K562 (cell line): Measurements from ENCODE around the gene MAPK1IP1L. TPM values are rescaled to one million over a fixed set of nuclear protein-coding genes. Genes with fewer than 3 reads are reported as not detected.
A peak's percentile ranks its signal among the peaks of the same experiment; 100 is the strongest.

ENCODE experiments used
- ATAC-seq: fragments of 200-7000 bp; cut with Tn5 transposase; 3 replicates; pipeline ENCODE4 v1.9.1; 2020; ENCODE audit warnings: moderate library complexity
- BruUV-seq: library from RNA; stranded (reverse); fragments of 400-500 nt; replicated peaks from 2 replicates; lab custom pipeline; 2021; lab: Mats Ljungman, UMichigan
- CTCF ChIA-PET: fragments of 300-600 bp; formaldehyde crosslinking; extraction: SDS; loops from one replicate; lab custom pipeline; 2021; ENCODE audit warnings: low intra/inter-chr PET ratio; lab: Yijun Ruan, JAX
- POLR2A ChIA-PET: fragments of 300-600, 350-650 bp; sonication (Branson Sonifier 250); formaldehyde crosslinking; extraction: SDS; loops from one replicate; lab custom pipeline; 2021; ENCODE audit warnings: antibody characterized with exemption, inconsistent platforms; lab: Yijun Ruan, JAX
- DNase-seq, 4 experiments: peaks; one replicate each; pipeline versions ENCODE4 v3.0.0 to v3.0.0-alpha.2; 2011 to 2018; ENCODE audit warnings: low spot score in 3 of 4, mixed read lengths in 3 of 4; ENCODE audit errors: extremely low read depth in 1 of 4
- FAIRE-seq: peaks from 2 replicates; lab custom pipeline; 2011; peaks lifted over from hg19 to GRCh38; lab: Jason Lieb, UNC
- H2AFZ ChIP-seq: 2 replicates; pipeline ENCODE4 v1.6.0; 2011; ENCODE audit warnings: low read depth, low read length, control low read depth, inconsistent platforms
- H3K27ac ChIP-seq: fragments of 200-600 bp; 3 replicates; pipeline ENCODE4 v1.8.0; 2011; ENCODE audit warnings: low read depth, mild to moderate bottlenecking, control low read depth, inconsistent platforms, low read length, moderate library complexity, mixed read lengths; ENCODE audit errors: extremely low read depth
- H3K27me3 ChIP-seq, 2 experiments: fragments of 300-600 bp in 1 of 2; 2 replicates in 1 of 2; 3 replicates in 1 of 2; pipeline versions ENCODE4 v1.6.0 to v1.8.0; 2011; ENCODE audit warnings: inconsistent platforms in 2 of 2, low read length in 2 of 2, mild to moderate bottlenecking in 1 of 2, mixed read lengths in 1 of 2, moderate library complexity in 1 of 2; ENCODE audit not compliant: control insufficient read depth in 2 of 2, insufficient read depth in 2 of 2
- H3K36me3 ChIP-seq: fragments of 300-600 bp; 3 replicates; pipeline ENCODE4 v1.8.0; 2011; ENCODE audit warnings: mild to moderate bottlenecking, low read length, inconsistent platforms; ENCODE audit not compliant: control insufficient read depth, insufficient read depth
- H3K4me1 ChIP-seq, 2 experiments: fragments of 200-600 bp in 1 of 2; replicated peaks in 1 of 2; 2 replicates in 1 of 2; 3 replicates in 1 of 2; pipeline versions ENCODE4 v1.5.1 to v1.8.0; 2011; ENCODE audit warnings: inconsistent platforms in 2 of 2, low read length in 2 of 2, mild to moderate bottlenecking in 1 of 2, mixed read lengths in 1 of 2, moderate library complexity in 1 of 2; ENCODE audit not compliant: control insufficient read depth in 2 of 2, insufficient read depth in 2 of 2
- H3K4me2 ChIP-seq: 2 replicates; pipeline ENCODE4 v1.6.1; 2011; ENCODE audit warnings: low read length, control low read depth, inconsistent platforms, mixed read lengths; ENCODE audit not compliant: insufficient read depth
- H3K4me3 ChIP-seq: fragments of 200-600 bp; sonication (generic), shearing (Covaris generic); 2 replicates; pipeline ENCODE4 v1.5.1; 2016; ENCODE audit warnings: control low read depth, inconsistent platforms
- H3K79me2 ChIP-seq: fragments of 200-600 bp; 3 replicates; pipeline ENCODE4 v1.8.0; 2011; ENCODE audit warnings: low read length, inconsistent platforms; ENCODE audit not compliant: control insufficient read depth, insufficient read depth
- H3K9ac ChIP-seq, 2 experiments: 2 replicates each; pipeline versions ENCODE4 v1.6.0 to v1.6.1; 2011; ENCODE audit warnings: low read depth in 2 of 2, low read length in 2 of 2, control low read depth in 1 of 2, inconsistent platforms in 1 of 2, mild to moderate bottlenecking in 1 of 2, mixed read lengths in 1 of 2; ENCODE audit not compliant: insufficient read depth in 1 of 2
- H3K9me1 ChIP-seq: one replicate; pipeline ENCODE4 v1.6.0; 2011; ENCODE audit warnings: inconsistent platforms, mild to moderate bottlenecking, low read length, moderate library complexity; ENCODE audit not compliant: control insufficient read depth, insufficient read depth
- H3K9me3 ChIP-seq: replicated peaks from 2 replicates; pipeline ENCODE4 v1.5.1; 2011; ENCODE audit warnings: low read depth, low read length, inconsistent platforms; ENCODE audit not compliant: control insufficient read depth, insufficient read depth
- H4K20me1 ChIP-seq: replicated peaks from 2 replicates; pipeline ENCODE4 v1.6.1; 2011; ENCODE audit warnings: low read length, inconsistent platforms, mixed read lengths; ENCODE audit not compliant: control insufficient read depth, insufficient read depth
- GATA2 ChIP-seq: sonication (generic); formaldehyde crosslinking; IDR thresholded peaks from 2 replicates; pipeline ENCODE4 v1.4.0; 2020; ENCODE audit warnings: mild to moderate bottlenecking, missing genetic modification reagents
- PHTF2 ChIP-seq: fragments of 250-450 bp; sonication (Bioruptor Pico); IDR thresholded peaks from 2 replicates; pipeline ENCODE4 v1.5.0; 2021; ENCODE audit warnings: mild to moderate bottlenecking
- ZNF584 ChIP-seq: fragments of 200-800 bp; sonication (Bioruptor generic); IDR thresholded peaks from 2 replicates; pipeline ENCODE4 v1.6.1; 2016; ENCODE audit warnings: low read depth, mild to moderate bottlenecking, missing genetic modification characterization, missing compliant biosample characterization
- ZNF609 ChIP-seq: sonication (generic); formaldehyde crosslinking; IDR thresholded peaks from 2 replicates; pipeline ENCODE4 v1.8.1; 2023; ENCODE audit warnings: missing genetic modification reagents, mild to moderate bottlenecking, borderline replicate concordance
- WGBS: fragments of 100-300 bp; shearing (Covaris generic); methylation state at CpG from one replicate; pipeline ENCODE4 v1.1.6; 2016; ENCODE audit warnings: low coverage, mixed read lengths; ENCODE audit not compliant: insufficient coverage; ENCODE audit errors: missing lambda C conversion rate; 5-methylcytosine and 5-hydroxymethylcytosine counted together
- in situ Hi-C: fragments of 300-500 bp; cut with MboI; formaldehyde crosslinking; loops from 4 replicates; pipeline ENCODE4 v1.15.0; 2018; ENCODE audit warnings: inconsistent platforms, mixed read lengths
- intact Hi-C: fragments of 100-400 bp; cut with micrococcal nuclease; formaldehyde crosslinking; loops from 2 replicates; pipeline ENCODE4 v1.14.2; 2022
- polyA plus RNA-seq, 8 experiments: library from polyadenylated mRNA; depleted of rRNA in 4 of 8; stranded (reverse) in 5 of 8; unstranded in 3 of 8; fragments of >200 nt; fragmentation: Nextera tagmentation in 2 of 8; fragmentation: Illumina TruSeq in 1 of 8; extraction: Ambion mirVana in 2 of 8; extraction: Trizol in 1 of 8; gene quantifications; 2 replicates each; pipeline versions ENCODE4 v1.2.1 to v1.2.3, GENCODE V29; 2011 to 2014; ENCODE audit warnings: inconsistent platforms in 1 of 8, missing spikeins in 1 of 8
- total RNA-seq, 7 experiments: library from RNA; depleted of rRNA in 6 of 7; stranded (reverse); fragments of >200 nt in 6 of 7; fragmentation: Illumina TruSeq in 2 of 7; extraction: Trizol in 2 of 7; gene quantifications; 2 replicates each; pipeline versions ENCODE4 v1.2.1 to v1.2.3, GENCODE V29; 2011 to 2021; ENCODE audit warnings: low replicate concordance in 1 of 7
- TF ChIP-seq, protein P1 (sequence below): sonication (generic); formaldehyde crosslinking; IDR thresholded peaks from 2 replicates; pipeline ENCODE4 v1.8.1; 2023; ENCODE audit warnings: mild to moderate bottlenecking, missing genetic modification reagents
- TF ChIP-seq, protein P2 (sequence below): fragments of 450-650 bp; IDR thresholded peaks from 2 replicates; pipeline ENCODE4 v1.6.1; 2017; ENCODE audit warnings: antibody characterized with exemption, mild to moderate bottlenecking

MAPK1IP1L gene
- total and polyA plus RNA-seq, 9 of the 15 experiments (the other 6 are each of a cell fraction or from before 2014, with no cell fraction given): 32.7 to 99.4 (median 49.8) TPM

DNA sequence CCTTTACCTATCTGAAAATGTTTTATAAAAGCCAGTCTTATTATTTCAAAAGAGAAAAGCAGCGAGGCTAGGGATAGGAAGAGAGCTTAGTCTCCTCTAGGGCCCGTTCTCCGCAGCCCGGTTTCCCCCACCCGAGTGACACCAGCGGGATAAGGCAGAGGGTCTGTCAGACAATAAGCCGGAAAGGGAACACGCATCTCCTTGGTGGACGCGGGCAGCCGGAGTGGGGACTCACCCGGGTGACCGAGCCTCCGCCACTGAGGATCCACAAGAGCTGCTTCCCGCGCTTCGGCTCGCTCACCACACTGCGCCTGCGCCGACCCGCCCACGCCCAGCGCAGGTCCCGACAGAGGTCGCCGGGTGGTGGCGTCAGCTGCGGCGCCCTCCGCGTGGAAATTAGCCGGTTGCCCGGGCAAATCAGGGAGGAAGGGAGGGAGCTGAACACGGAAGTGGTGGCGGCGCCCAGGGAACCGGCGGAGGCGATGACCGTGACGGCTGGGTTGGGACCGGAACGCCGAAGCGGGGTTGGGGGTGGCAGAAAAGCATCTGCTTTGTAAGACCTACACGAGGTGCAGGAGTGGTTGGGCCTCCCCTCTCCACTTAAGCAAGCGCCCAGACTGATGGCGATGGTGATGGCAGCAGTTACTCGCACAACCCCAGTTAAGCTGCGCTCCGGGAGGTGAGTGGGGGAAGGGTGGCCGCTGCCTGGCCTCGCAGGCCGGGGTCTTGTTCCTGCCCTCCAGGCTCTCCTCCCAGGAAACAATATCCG, 24.5 kb upstream of the MAPK1IP1L start, which contains the start of the genes SOCS4 and WDHD1 (continued):
- TF ChIP-seq, protein P1, sequence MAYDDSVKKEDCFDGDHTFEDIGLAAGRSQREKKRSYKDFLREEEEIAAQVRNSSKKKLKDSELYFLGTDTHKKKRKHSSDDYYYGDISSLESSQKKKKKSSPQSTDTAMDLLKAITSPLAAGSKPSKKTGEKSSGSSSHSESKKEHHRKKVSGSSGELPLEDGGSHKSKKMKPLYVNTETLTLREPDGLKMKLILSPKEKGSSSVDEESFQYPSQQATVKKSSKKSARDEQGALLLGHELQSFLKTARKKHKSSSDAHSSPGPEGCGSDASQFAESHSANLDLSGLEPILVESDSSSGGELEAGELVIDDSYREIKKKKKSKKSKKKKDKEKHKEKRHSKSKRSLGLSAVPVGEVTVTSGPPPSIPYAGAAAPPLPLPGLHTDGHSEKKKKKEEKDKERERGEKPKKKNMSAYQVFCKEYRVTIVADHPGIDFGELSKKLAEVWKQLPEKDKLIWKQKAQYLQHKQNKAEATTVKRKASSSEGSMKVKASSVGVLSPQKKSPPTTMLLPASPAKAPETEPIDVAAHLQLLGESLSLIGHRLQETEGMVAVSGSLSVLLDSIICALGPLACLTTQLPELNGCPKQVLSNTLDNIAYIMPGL (CRISPR knock-in tag): no peak
- TF ChIP-seq ZNF584 (CRISPR knock-in tag): no peak

DNA sequence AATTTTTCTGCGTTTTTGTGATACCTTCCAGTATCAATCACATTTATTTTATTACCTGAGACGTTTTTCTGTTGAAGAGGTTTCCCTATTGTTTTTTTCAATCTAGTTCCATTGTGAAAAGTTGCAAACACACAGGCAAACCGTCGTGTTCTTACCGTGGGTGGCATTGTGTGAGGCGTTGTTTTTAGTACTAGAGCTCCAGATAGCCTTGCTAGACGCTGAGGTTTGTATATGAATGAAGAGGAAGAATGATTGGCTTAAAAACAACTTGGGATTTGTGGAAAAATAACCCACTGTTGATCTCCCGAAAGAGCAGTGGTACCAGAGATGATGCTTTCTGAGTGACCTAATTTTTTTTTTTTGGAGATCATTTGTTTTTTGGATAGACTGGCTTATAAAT, 23.4 kb upstream of the MAPK1IP1L start:
- H3K9me1 ChIP-seq: peaks cover 4% of the 10 kb centered on the region
- H3K36me3 ChIP-seq: peaks cover 24% of the 10 kb centered on the region; the same call in 2 of the 3 replicates
- TF ChIP-seq, protein P2, sequence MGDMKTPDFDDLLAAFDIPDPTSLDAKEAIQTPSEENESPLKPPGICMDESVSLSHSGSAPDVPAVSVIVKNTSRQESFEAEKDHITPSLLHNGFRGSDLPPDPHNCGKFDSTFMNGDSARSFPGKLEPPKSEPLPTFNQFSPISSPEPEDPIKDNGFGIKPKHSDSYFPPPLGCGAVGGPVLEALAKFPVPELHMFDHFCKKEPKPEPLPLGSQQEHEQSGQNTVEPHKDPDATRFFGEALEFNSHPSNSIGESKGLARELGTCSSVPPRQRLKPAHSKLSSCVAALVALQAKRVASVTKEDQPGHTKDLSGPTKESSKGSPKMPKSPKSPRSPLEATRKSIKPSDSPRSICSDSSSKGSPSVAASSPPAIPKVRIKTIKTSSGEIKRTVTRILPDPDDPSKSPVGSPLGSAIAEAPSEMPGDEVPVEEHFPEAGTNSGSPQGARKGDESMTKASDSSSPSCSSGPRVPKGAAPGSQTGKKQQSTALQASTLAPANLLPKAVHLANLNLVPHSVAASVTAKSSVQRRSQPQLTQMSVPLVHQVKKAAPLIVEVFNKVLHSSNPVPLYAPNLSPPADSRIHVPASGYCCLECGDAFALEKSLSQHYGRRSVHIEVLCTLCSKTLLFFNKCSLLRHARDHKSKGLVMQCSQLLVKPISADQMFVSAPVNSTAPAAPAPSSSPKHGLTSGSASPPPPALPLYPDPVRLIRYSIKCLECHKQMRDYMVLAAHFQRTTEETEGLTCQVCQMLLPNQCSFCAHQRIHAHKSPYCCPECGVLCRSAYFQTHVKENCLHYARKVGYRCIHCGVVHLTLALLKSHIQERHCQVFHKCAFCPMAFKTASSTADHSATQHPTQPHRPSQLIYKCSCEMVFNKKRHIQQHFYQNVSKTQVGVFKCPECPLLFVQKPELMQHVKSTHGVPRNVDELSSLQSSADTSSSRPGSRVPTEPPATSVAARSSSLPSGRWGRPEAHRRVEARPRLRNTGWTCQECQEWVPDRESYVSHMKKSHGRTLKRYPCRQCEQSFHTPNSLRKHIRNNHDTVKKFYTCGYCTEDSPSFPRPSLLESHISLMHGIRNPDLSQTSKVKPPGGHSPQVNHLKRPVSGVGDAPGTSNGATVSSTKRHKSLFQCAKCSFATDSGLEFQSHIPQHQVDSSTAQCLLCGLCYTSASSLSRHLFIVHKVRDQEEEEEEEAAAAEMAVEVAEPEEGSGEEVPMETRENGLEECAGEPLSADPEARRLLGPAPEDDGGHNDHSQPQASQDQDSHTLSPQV: no peak
- TF ChIP-seq GATA2 (CRISPR knock-in tag) (no peak), PHTF2 (CRISPR knock-in tag) (no peak), ZNF609 (CRISPR knock-in tag) (no peak)

More for the DNA sequence above, 23.4 kb upstream of the MAPK1IP1L start:
- DNase-seq (no peak), FAIRE-seq (no peak), ATAC-seq (peak; percentile 34; the same call in 2 of the 3 replicates)
- 0% methylated on average over 8 of the region's 8 CpGs for WGBS
- in situ Hi-C loops (no loop called here), intact Hi-C loops (no loop called here)
- 0 out of 2 replicates have a peak overlapping the region, but pooled peaks have one; percentile 93 for H2AFZ ChIP-seq
- peak overlapping the region; percentile 95 for H3K4me2 ChIP-seq
- peaks cover 0 to 9% of the 10 kb centered on the region in 2 experiments; a peak in 2 of 5 replicates for H3K4me1 ChIP-seq
- POLR2A ChIA-PET: interaction anchor here (0.7 to 1.5 kb wide), 3 partner anchors 19 to 375 kb away, joined by 3 to 6 read pairs (median 6); partner anchors contain the start of gene MAPK1IP1L
- peak overlapping the region; percentile 93 for H3K4me3 ChIP-seq
- peaks cover 88% of the 10 kb centered on the region for H3K79me2 ChIP-seq
- no peaks in the 10 kb centered on the region for H3K27me3 ChIP-seq
- H3K27ac ChIP-seq: peak overlapping the region; percentile 86
- CTCF ChIA-PET: no interaction called here
- no TSS peak for BruUV-seq
- H3K9ac ChIP-seq: peak overlapping the region in 1 of 2 experiments; percentile 96; a peak in 2 of 4 replicates
- H4K20me1 ChIP-seq: 0 out of 2 replicates have a peak, but pooled peaks cover 4% of the 10 kb centered on the region
- H3K9me3 ChIP-seq: no peaks in the 10 kb centered on the region
